Hepatocyte (in vitro differentiated cells): ENCODE results near the gene ZNF511. TPM values are rescaled to one million over a fixed set of nuclear protein-coding genes. Genes with fewer than 3 reads are reported as not detected.

Experiments
- DNase-seq: peaks from one replicate; pipeline ENCODE4 v3.0.0-alpha.2; 2016; ENCODE audit warnings: low spot score
- H2AFZ ChIP-seq: fragments of 200-600 bp; sonication (generic); 2 replicates; pipeline ENCODE4 v1.6.0; 2016; ENCODE audit warnings: antibody characterized with exemption, mild to moderate bottlenecking
- H3K27ac ChIP-seq: fragments of 200-600 bp; sonication (generic); 2 replicates; pipeline ENCODE4 v1.5.1; 2016; ENCODE audit warnings: mild to moderate bottlenecking
- H3K27me3 ChIP-seq: fragments of 200-600 bp; sonication (generic); 2 replicates; pipeline ENCODE4 v1.6.1; 2016
- H3K36me3 ChIP-seq: fragments of 200-600 bp; sonication (generic); replicated peaks from 2 replicates; pipeline ENCODE4 v1.5.1; 2016; ENCODE audit warnings: low read depth; ENCODE audit not compliant: insufficient read depth
- H3K4me1 ChIP-seq: fragments of 200-600 bp; sonication (generic); 2 replicates; pipeline ENCODE4 v1.5.1; 2016; ENCODE audit warnings: mild to moderate bottlenecking, moderate library complexity; ENCODE audit not compliant: insufficient read depth
- H3K4me2 ChIP-seq: fragments of 200-600 bp; sonication (generic); 2 replicates; pipeline ENCODE4 v1.6.0; 2016
- H3K4me3 ChIP-seq: fragments of 200-600 bp; sonication (generic); 2 replicates; pipeline ENCODE4 v1.5.1; 2016; ENCODE audit warnings: mild to moderate bottlenecking
- H3K79me2 ChIP-seq: fragments of 200-600 bp; sonication (generic); 2 replicates; pipeline ENCODE4 v1.6.0; 2017; ENCODE audit warnings: mild to moderate bottlenecking
- H3K9me2 ChIP-seq: fragments of 200-600 bp; sonication (generic); replicated peaks from 2 replicates; pipeline ENCODE4 v1.6.0; 2017; ENCODE audit warnings: mild to moderate bottlenecking; ENCODE audit not compliant: insufficient read depth
- H3K9me3 ChIP-seq: fragments of 200-600 bp; sonication (generic); 2 replicates; pipeline ENCODE4 v1.5.1; 2016; ENCODE audit warnings: low read depth, mild to moderate bottlenecking
- H4K20me1 ChIP-seq: fragments of 200-600 bp; sonication (generic); 2 replicates; pipeline ENCODE4 v1.6.0; 2016; ENCODE audit warnings: mild to moderate bottlenecking; ENCODE audit not compliant: insufficient read depth, poor library complexity, severe bottlenecking
- EZH2 ChIP-seq: fragments of 200-600 bp; sonication (generic); IDR thresholded peaks from 2 replicates; pipeline ENCODE4 v1.6.1; 2016; ENCODE audit warnings: antibody characterized with exemption, mild to moderate bottlenecking, borderline replicate concordance
- EZH2phosphoT487 ChIP-seq: fragments of 200-600 bp; sonication (generic); IDR thresholded peaks from one replicate; pipeline ENCODE4 v1.6.1; 2018; ENCODE audit warnings: antibody characterized with exemption, mild to moderate bottlenecking, low read depth, moderate library complexity; ENCODE audit not compliant: unreplicated experiment, severe bottlenecking
- WGBS: methylation state at CpG from one replicate; pipeline ENCODE4 v1.1.6; 2016; ENCODE audit warnings: low lambda C conversion rate; ENCODE audit errors: missing lambda C conversion rate; 5-methylcytosine and 5-hydroxymethylcytosine counted together
- polyA plus RNA-seq: library from polyadenylated mRNA; unstranded; fragments of >200 nt; fragmentation: Nextera tagmentation; extraction: Ambion mirVana; gene quantifications from 2 replicates; pipeline ENCODE4 v1.2.1, GENCODE V29; 2016
- total RNA-seq: library from RNA; depleted of rRNA; stranded (reverse); fragments of >200 nt; gene quantifications from 2 replicates; pipeline ENCODE4 v1.2.3, GENCODE V29; 2014
- TF ChIP-seq, protein P1 (sequence below): fragments of 200-600 bp; sonication (generic); IDR thresholded peaks from 2 replicates; pipeline ENCODE4 v1.5.1; 2016; ENCODE audit warnings: antibody characterized with exemption, mild to moderate bottlenecking; ENCODE audit not compliant: poor library complexity

ZNF511 gene
- total and polyA plus RNA-seq, 2 experiments from 2014 or later, result 36.9 to 56.9 TPM

DNA sequence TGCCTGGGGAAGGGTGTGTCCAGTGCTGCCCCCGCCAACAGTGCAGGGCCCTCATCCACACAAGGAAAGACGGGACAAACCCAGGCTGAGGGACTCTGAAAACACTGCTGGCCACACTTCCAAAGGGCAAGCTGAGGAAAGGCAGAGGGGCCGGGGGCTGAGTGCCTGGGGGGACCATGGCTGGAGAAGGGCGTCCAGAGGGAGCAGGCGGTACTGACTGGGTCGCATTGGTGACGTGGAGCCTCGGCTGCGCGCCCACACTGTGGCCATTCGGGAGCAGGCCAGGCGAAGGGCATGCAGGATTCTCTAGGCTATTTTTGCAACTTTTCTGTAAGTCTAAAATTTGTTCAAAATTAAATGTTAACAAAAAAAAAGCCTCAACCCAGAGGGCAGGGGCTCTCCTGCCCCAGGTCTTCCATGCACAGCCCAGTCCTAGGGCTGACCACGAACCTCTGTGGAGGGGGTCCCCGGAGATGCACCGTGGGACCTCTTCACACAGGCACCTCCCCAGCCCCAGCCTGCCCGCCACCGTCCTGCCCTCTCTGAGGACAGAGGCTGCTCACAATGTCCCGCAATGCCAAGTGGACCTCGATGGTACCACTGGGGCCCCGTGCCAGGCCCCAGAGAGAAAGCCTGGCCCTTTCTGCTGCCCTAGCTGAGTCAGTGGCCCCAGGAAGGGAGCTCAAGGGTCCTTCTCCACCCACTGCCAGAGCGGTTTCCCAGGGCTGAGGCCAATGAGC is 42.5 kb upstream of the ZNF511 start:
- H3K4me2 ChIP-seq, result no peak overlapping the region
- no peaks in the 10 kb centered on the region for H3K36me3 ChIP-seq
- H3K79me2 ChIP-seq, result no peaks in the 10 kb centered on the region
- no peak for DNase-seq
- TF ChIP-seq, protein P1, sequence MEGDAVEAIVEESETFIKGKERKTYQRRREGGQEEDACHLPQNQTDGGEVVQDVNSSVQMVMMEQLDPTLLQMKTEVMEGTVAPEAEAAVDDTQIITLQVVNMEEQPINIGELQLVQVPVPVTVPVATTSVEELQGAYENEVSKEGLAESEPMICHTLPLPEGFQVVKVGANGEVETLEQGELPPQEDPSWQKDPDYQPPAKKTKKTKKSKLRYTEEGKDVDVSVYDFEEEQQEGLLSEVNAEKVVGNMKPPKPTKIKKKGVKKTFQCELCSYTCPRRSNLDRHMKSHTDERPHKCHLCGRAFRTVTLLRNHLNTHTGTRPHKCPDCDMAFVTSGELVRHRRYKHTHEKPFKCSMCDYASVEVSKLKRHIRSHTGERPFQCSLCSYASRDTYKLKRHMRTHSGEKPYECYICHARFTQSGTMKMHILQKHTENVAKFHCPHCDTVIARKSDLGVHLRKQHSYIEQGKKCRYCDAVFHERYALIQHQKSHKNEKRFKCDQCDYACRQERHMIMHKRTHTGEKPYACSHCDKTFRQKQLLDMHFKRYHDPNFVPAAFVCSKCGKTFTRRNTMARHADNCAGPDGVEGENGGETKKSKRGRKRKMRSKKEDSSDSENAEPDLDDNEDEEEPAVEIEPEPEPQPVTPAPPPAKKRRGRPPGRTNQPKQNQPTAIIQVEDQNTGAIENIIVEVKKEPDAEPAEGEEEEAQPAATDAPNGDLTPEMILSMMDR, result no peak
- TF ChIP-seq EZH2 (no peak), EZH2phosphoT487 (no peak)
- 93% methylated on average over 21 of the region's 21 CpGs for WGBS
- no peak overlapping the region for H2AFZ ChIP-seq
- no peaks in the 10 kb centered on the region for H3K9me3 ChIP-seq
- no peaks in the 10 kb centered on the region for H4K20me1 ChIP-seq
- H3K9me2 ChIP-seq, result no peaks in the 10 kb centered on the region
- peaks cover 8% of the 10 kb centered on the region for H3K4me1 ChIP-seq
- H3K4me3 ChIP-seq, result no peak overlapping the region
- no peak overlapping the region for H3K27ac ChIP-seq
- no peaks in the 10 kb centered on the region for H3K27me3 ChIP-seq

DNA sequence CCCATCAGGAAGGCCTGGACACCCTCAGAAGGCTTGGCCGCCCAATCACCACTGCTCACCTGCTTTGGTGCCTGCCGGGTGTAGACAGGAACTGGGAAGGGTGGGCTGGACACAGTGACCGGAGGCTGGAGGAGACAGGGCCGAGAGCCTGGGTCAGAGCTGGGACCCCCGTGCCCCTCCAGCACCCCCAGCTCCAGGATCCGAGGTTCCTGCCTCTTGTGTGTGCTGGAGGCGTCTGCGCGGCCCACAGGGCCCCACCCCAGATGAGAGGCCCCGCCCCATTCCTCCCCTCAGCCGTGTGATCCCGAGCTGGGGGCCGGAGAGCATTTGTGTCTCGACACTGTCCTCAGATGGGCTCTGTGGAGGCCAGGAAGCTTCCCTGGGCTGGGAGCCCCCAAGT is 41.4 kb upstream of the ZNF511 start:
- H3K79me2 ChIP-seq, result no peaks in the 10 kb centered on the region
- no peaks in the 10 kb centered on the region for H3K9me2 ChIP-seq
- 80% methylated on average over 13 of the region's 14 CpGs for WGBS
- no peak overlapping the region for H3K27ac ChIP-seq
- no peak overlapping the region for H3K4me2 ChIP-seq
- H3K4me3 ChIP-seq, result no peak overlapping the region
- peaks cover 3% of the 10 kb centered on the region for H3K4me1 ChIP-seq
- no peaks in the 10 kb centered on the region for H4K20me1 ChIP-seq
- DNase-seq, result no peak
- TF ChIP-seq EZH2, result no peak
- TF ChIP-seq, protein P1, result no peak
- no peak for TF ChIP-seq EZH2phosphoT487
- H3K9me3 ChIP-seq, result no peaks in the 10 kb centered on the region
- H2AFZ ChIP-seq, result no peak overlapping the region
- no peaks in the 10 kb centered on the region for H3K27me3 ChIP-seq
- no peaks in the 10 kb centered on the region for H3K36me3 ChIP-seq

DNA sequence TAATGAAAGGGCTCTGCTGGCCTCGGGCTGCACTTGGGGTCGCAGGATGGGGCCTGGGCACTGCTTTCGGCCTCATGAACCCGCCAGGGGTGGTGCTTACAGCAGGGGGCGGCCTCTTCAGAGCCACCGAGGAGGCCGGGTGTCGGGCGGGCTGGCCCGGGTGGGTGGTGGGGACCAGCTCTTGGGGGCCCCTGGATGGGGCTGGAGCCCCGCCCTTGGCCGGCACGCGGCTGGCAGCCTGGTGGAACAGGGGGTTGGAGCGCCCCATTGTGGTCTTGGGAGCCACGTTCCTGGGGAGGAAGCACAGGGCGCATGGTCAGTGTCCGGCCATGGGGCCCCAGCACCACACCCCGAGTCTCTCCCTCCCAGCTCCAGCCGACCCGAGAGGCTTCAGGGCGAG is 40.9 kb upstream of the ZNF511 start:
- H3K79me2 ChIP-seq, result no peaks in the 10 kb centered on the region
- 94% methylated on average over 19 of the region's 22 CpGs for WGBS
- H3K4me2 ChIP-seq, result no peak overlapping the region

More for the DNA sequence above, 40.9 kb upstream of the ZNF511 start:
- Histone ChIP-seq H2AFZ (no peak overlapping the region), H3K9me2 (no peaks in the 10 kb centered on the region), H4K20me1 (no peaks in the 10 kb centered on the region), H3K9me3 (no peaks in the 10 kb centered on the region), H3K36me3 (no peaks in the 10 kb centered on the region), H3K4me3 (no peak overlapping the region), H3K4me1 (no peaks in the 10 kb centered on the region), H3K27me3 (no peaks in the 10 kb centered on the region), H3K27ac (no peak overlapping the region)
- DNase-seq, result no peak
- TF ChIP-seq, protein P1, result no peak
- no peak for TF ChIP-seq EZH2phosphoT487
